ES-I3 (cell line): ENCODE results near the gene CNFN.

Experiments
- H3K36me3 ChIP-seq: 2 replicates; pipeline ENCODE4 v1.6.1; 2013; ENCODE audit warnings: mild to moderate bottlenecking, low read length, control low read depth, moderate library complexity; ENCODE audit not compliant: insufficient read depth
- H3K4me1 ChIP-seq: 2 replicates; pipeline ENCODE4 v1.6.1; 2013; ENCODE audit warnings: mild to moderate bottlenecking, control low read depth, low read length; ENCODE audit not compliant: insufficient read depth
- H3K9ac ChIP-seq: 2 replicates; pipeline ENCODE4 v1.6.1; 2013; ENCODE audit warnings: low read depth, mild to moderate bottlenecking, low read length, moderate library complexity
- H3K9me3 ChIP-seq: 2 replicates; pipeline ENCODE4 v1.6.1; 2013; ENCODE audit warnings: mild to moderate bottlenecking, low read length, moderate library complexity; ENCODE audit not compliant: control insufficient read depth, insufficient read depth

The CNFN gene

GRCh38 chr19:42401365-42402303 lies 11.5 kb upstream of the CNFN start:
- Histone ChIP-seq H3K4me1 (no peaks in the 10 kb centered on the region), H3K9ac (peak overlapping the region; percentile 66), H3K36me3 (no peaks in the 10 kb centered on the region), H3K9me3 (no peaks in the 10 kb centered on the region)

GRCh38 chr19:42400404-42400803 lies 10.3 kb upstream of the CNFN start:
- H3K9ac ChIP-seq, result no peak overlapping the region
- H3K36me3 ChIP-seq, result no peaks in the 10 kb centered on the region
- H3K9me3 ChIP-seq, result no peaks in the 10 kb centered on the region
- no peaks in the 10 kb centered on the region for H3K4me1 ChIP-seq

- Histone ChIP-seq H3K9me3 (no peaks in the 10 kb centered on the region), H3K9ac (peak overlapping the region; percentile 89), H3K36me3 (no peaks in the 10 kb centered on the region), H3K4me1 (no peaks in the 10 kb centered on the region)
These were observed 7.4 kb upstream of the CNFN start for GRCh38 chr19:42397263-42398166.

GRCh38 chr19:42396381-42397262 lies 6.5 kb upstream of the CNFN start:
- H3K9ac ChIP-seq, result peak overlapping the region; percentile 89
- H3K4me1 ChIP-seq, result peaks cover 6% of the 10 kb centered on the region; the same call in 1 of the 2 replicates
- H3K36me3 ChIP-seq, result no peaks in the 10 kb centered on the region
- H3K9me3 ChIP-seq, result no peaks in the 10 kb centered on the region

- peaks cover 6% of the 10 kb centered on the region; the same call in 1 of the 2 replicates for H3K4me1 ChIP-seq
- H3K36me3 ChIP-seq, result no peaks in the 10 kb centered on the region
- no peak overlapping the region for H3K9ac ChIP-seq
- no peaks in the 10 kb centered on the region for H3K9me3 ChIP-seq
These were observed 4.7 kb upstream of the CNFN start for GRCh38 chr19:42394751-42395150.

- H3K4me1 ChIP-seq, result peaks cover 10% of the 10 kb centered on the region; the same call in 1 of the 2 replicates
- H3K9ac ChIP-seq, result no peak overlapping the region
- H3K36me3 ChIP-seq, result no peaks in the 10 kb centered on the region
- no peaks in the 10 kb centered on the region for H3K9me3 ChIP-seq
These were observed 2.1 kb upstream of the CNFN start for GRCh38 chr19:42392165-42392564.

- Histone ChIP-seq H3K9me3 (no peaks in the 10 kb centered on the region), H3K36me3 (no peaks in the 10 kb centered on the region), H3K9ac (no peak overlapping the region), H3K4me1 (peaks cover 10% of the 10 kb centered on the region; the same call in 1 of the 2 replicates)
These were observed 1.1 kb downstream of the CNFN start for GRCh38 chr19:42388851-42389489.

GRCh38 chr19:42386974-42387707 lies 3.0 kb downstream of the CNFN start:
- H3K36me3 ChIP-seq, result no peaks in the 10 kb centered on the region
- H3K9ac ChIP-seq, result peak overlapping the region; percentile 65
- no peaks in the 10 kb centered on the region for H3K9me3 ChIP-seq
- peaks cover 8% of the 10 kb centered on the region; the same call in 1 of the 2 replicates for H3K4me1 ChIP-seq

- Histone ChIP-seq H3K4me1 (peaks cover 6% of the 10 kb centered on the region; the same call in 1 of the 2 replicates), H3K36me3 (no peaks in the 10 kb centered on the region; the same call in 1 of the 2 replicates), H3K9me3 (no peaks in the 10 kb centered on the region), H3K9ac (no peak overlapping the region)
These were observed 9.9 kb downstream of the CNFN start for GRCh38 chr19:42380155-42380554.

- H3K9me3 ChIP-seq, result no peaks in the 10 kb centered on the region
These were observed 11.6 kb downstream of the CNFN start for GRCh38 chr19:42378225-42379215.

GRCh38 chr19:42376177-42376555 lies 13.9 kb downstream of the CNFN start:
- peaks cover 4% of the 10 kb centered on the region; the same call in 1 of the 2 replicates for H3K36me3 ChIP-seq
- 0 out of 2 replicates have a peak, but pooled peaks cover 4% of the 10 kb centered on the region for H3K4me1 ChIP-seq
- no peaks in the 10 kb centered on the region for H3K9me3 ChIP-seq
- no peak overlapping the region for H3K9ac ChIP-seq

More at GRCh38 chr19:42378225-42379215, 11.6 kb downstream of the CNFN start:
- Histone ChIP-seq H3K36me3 (peaks cover 4% of the 10 kb centered on the region; the same call in 1 of the 2 replicates), H3K9ac (no peak overlapping the region), H3K4me1 (peaks cover 6% of the 10 kb centered on the region; the same call in 1 of the 2 replicates)
